Measurements from ENCODE around the gene SMC1B. TPM values are rescaled to one million over a fixed set of nuclear protein-coding genes. Genes with fewer than 3 reads are reported as not detected.
A peak's percentile ranks its signal among the peaks of the same experiment; 100 is the strongest.
"Not testable (repeated sequence)": the region's sequence is repeated elsewhere in the genome, so short reads cannot be mapped to it uniquely, and the experiment has no call there.

SMC1B gene
- total RNA-seq, 2 experiments from 2014 or later, result 1.1 TPM

GRCh38 chr22:45452565-45453379 lies 39.4 kb upstream of the SMC1B start:
- POLR2A ChIA-PET, result no interaction called here
- H3K36me3 Mint-ChIP-seq, result no peaks in the 10 kb centered on the region
- no peak overlapping the region for H3K27ac Mint-ChIP-seq
- no peak for DNase-seq
- H3K27me3 Mint-ChIP-seq, result peaks cover 2% of the 10 kb centered on the region
- intact Hi-C loops (cut with micrococcal nuclease), result no loop called here
- no peak overlapping the region for H3K4me3 Mint-ChIP-seq
- CTCF ChIA-PET, result no interaction called here
- no peaks in the 10 kb centered on the region for H3K9me3 Mint-ChIP-seq
- no peaks in the 10 kb centered on the region for H3K4me1 Mint-ChIP-seq (ENCODE audit: low read depth)

DNA sequence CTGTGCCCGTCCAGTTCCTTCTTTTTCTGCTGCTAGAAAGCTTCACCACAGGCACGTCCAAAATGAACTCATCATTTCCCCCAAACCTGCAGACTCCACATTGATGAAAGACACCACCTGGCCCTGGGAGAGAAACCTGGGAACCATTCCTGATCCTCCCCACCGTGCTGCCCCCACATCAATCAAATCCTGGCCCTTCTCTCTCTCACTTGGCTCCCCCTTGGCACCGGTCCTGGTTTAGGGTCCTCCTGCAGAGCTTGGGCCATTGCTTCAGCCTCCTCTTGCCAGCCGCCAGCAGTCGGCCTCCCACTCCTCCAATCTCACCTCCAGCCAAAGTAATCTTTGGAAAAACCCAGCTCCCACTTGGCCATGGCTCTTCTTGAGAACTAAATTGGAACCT lies 38.6 kb upstream of the SMC1B start:
- Mint-ChIP-seq H3K27ac (no peak overlapping the region), H3K36me3 (no peaks in the 10 kb centered on the region), H3K4me3 (no peak overlapping the region), H3K27me3 (peaks cover under 1% of the 10 kb centered on the region), H3K4me1 (ENCODE audit: low read depth) (no peaks in the 10 kb centered on the region), H3K9me3 (no peaks in the 10 kb centered on the region)
- intact Hi-C loops (cut with micrococcal nuclease), result no loop called here
- POLR2A ChIA-PET, result no interaction called here
- DNase-seq, result no peak
- CTCF ChIA-PET, result no interaction called here

GRCh38 chr22:45450921-45451651 lies 37.7 kb upstream of the SMC1B start:
- no peaks in the 10 kb centered on the region for H3K36me3 Mint-ChIP-seq
- H3K9me3 Mint-ChIP-seq, result no peaks in the 10 kb centered on the region
- no peaks in the 10 kb centered on the region for H3K27me3 Mint-ChIP-seq
- DNase-seq, result no peak
- H3K4me1 Mint-ChIP-seq (ENCODE audit: low read depth), result no peaks in the 10 kb centered on the region
- intact Hi-C loops (cut with micrococcal nuclease), result no loop called here
- H3K4me3 Mint-ChIP-seq, result no peak overlapping the region
- CTCF ChIA-PET, result no interaction called here
- H3K27ac Mint-ChIP-seq, result no peak overlapping the region
- POLR2A ChIA-PET, result no interaction called here

DNA sequence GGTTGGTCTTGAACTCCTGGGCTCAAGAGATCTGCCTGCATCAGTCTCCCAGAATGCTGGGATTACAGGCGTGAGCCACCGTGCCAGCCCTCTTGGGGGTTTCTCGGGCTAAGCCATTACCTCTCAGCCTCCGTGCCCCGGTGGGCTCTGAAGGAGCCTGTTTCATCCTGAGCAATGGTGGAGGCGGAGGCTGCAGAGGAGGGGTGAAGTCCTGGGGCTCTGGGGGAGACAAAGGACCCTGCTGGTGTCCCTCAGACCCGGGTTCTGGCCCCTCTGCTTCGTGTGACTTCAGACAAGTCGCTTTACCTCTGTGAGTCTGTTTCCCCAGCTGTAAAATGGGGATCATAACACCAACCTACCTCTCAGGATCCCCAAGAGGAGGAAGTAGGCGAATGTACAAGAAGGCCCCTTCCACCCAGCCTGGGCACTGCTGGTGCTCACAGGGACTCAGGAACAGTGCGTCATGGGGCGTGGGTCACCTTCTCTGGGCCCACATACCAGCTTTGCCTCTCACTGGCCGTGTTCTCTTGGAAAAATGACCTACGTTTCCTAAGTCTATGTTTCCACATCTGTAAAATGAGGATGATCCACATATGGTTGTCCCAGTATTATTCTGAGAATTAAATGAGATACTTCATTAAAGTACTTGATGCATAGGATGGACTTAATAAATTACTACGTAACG lies 36.8 kb upstream of the SMC1B start:
- Mint-ChIP-seq H3K36me3 (no peaks in the 10 kb centered on the region), H3K27me3 (no peaks in the 10 kb centered on the region), H3K4me3 (no peak overlapping the region), H3K9me3 (no peaks in the 10 kb centered on the region), H3K27ac (no peak overlapping the region), H3K4me1 (ENCODE audit: low read depth) (no peaks in the 10 kb centered on the region)
- ChIA-PET CTCF (no interaction called here), POLR2A (no interaction called here)
- DNase-seq, result no peak
- intact Hi-C loops (cut with micrococcal nuclease), result no loop called here

DNA sequence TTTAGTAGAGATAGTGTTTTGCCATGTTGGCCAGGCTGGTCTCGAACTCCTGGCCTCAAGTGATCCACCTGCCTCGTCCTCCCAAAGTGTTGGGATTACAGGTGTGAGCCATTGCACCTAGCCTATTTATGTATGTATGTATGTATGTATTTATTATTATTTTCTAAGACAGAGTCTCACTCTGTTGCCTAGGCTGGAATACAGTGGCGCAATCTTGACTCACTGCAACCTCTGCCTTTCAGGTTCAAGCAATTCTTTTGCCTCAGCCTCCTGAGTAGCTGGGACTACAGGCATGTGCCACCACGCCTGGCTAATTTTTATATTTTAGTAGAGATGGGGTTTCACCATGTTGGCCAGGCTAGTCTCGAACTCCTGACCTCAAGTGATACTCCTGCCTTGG lies 36.0 kb upstream of the SMC1B start:
- DNase-seq; H3K27me3 Mint-ChIP-seq; H3K27ac Mint-ChIP-seq; H3K9me3 Mint-ChIP-seq; intact Hi-C loops (cut with micrococcal nuclease); H3K36me3 Mint-ChIP-seq; CTCF ChIA-PET; H3K4me3 Mint-ChIP-seq; H3K4me1 Mint-ChIP-seq (ENCODE audit: low read depth): not testable (repeated sequence)
- POLR2A ChIA-PET, result interaction anchor here (0.6 kb wide), 1 partner anchor 115 kb away, joined by 3 read pairs; no protein-coding TSS in a partner anchor

DNA sequence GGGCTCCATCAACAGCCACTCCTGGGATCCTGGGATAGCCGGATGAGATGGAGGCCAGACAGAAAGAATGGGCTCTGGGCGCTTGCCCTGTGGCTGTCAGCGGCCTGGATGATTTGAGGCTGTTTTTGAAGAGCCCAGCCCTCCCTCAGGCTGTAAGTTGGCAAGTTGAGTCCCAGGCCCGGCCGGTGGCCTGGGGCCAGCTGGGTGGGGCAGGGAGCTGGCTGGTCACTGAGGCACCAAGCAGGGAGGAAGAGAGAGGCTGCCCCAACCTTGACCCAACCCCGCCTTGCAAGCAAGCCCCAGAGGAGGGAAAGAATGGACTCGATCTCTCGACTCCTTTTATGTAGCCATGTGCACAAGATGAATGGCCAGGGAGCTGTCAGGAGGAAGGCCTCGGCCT lies 35.0 kb upstream of the SMC1B start:
- ChIA-PET POLR2A (no interaction called here), CTCF (no interaction called here)
- intact Hi-C loops (cut with micrococcal nuclease), result no loop called here
- H3K27ac Mint-ChIP-seq, result no peak overlapping the region
- no peak overlapping the region for H3K4me3 Mint-ChIP-seq
- H3K4me1 Mint-ChIP-seq (ENCODE audit: low read depth), result no peaks in the 10 kb centered on the region
- no peak for DNase-seq
- H3K27me3 Mint-ChIP-seq, result no peaks in the 10 kb centered on the region
- no peaks in the 10 kb centered on the region for H3K9me3 Mint-ChIP-seq
- H3K36me3 Mint-ChIP-seq, result no peaks in the 10 kb centered on the region

DNA sequence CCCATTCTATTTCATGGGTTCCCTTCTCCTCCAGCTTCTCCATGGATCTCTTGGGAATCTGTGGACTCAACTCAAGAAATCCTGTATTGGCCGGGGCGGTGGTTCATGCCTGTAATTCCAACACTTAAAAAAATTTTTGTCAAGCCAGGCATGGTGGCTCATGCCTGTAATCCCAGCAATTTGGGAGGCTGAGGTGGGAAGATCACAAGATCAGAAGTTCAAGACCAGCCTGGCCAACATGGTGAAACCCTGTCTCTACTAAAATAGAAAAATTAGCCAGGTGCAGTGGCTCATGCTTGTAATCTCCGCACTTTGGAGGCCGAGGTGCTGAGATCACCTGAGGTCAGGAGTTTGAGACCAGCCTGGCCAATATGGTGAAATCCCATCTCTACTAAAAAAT lies 34.2 kb upstream of the SMC1B start:
- H3K4me1 Mint-ChIP-seq (ENCODE audit: low read depth); H3K27me3 Mint-ChIP-seq; intact Hi-C loops (cut with micrococcal nuclease); CTCF ChIA-PET; H3K9me3 Mint-ChIP-seq; H3K36me3 Mint-ChIP-seq; POLR2A ChIA-PET; H3K27ac Mint-ChIP-seq; DNase-seq; H3K4me3 Mint-ChIP-seq: not testable (repeated sequence)

GRCh38 chr22:45446216-45446615 lies 32.8 kb upstream of the SMC1B start:
- Mint-ChIP-seq H3K9me3 (no peaks in the 10 kb centered on the region), H3K4me1 (ENCODE audit: low read depth) (peaks cover 1% of the 10 kb centered on the region), H3K27ac (no peak overlapping the region), H3K4me3 (no peak overlapping the region), H3K36me3 (no peaks in the 10 kb centered on the region), H3K27me3 (peaks cover 1% of the 10 kb centered on the region)
- intact Hi-C loops (cut with micrococcal nuclease), result no loop called here
- ChIA-PET CTCF (no interaction called here), POLR2A (no interaction called here)
- DNase-seq, result no peak

DNA sequence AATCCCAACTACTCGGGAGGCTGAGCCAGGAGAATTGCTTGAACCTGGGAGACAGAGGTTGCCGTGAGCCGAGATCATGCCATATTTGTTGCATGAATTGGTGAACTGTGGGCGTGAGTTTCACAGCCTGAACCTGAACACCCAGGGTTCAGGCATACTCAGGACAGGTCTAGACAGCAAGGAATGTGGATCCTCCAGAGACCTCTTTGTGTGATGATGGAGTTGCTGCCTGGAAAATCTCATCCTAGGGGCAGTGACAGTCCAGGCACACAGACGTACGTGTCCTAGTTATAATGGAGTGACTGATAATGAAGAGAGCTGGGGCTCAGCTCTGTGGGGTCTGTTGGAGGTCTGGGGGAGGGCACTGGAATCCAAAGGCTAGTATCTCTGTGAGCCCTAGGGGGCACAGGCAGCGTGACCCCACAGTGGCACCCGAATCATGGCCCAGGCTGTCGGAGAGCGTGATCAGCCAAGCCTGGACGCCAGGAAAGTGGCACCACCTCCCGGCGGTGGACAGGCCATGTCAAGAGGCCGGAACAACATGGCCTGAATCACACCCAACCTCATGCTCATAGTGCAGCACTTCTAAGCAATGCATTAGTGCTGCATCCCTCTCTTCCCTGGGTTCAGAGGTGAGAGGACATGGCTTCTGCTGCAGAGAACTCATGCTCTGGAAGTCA lies 31.8 kb upstream of the SMC1B start:
- Mint-ChIP-seq H3K4me1 (ENCODE audit: low read depth) (peaks cover 11% of the 10 kb centered on the region), H3K27me3 (peaks cover 1% of the 10 kb centered on the region), H3K9me3 (no peaks in the 10 kb centered on the region), H3K27ac (no peak overlapping the region), H3K36me3 (no peaks in the 10 kb centered on the region), H3K4me3 (no peak overlapping the region)
- DNase-seq, result no peak
- ChIA-PET POLR2A (no interaction called here), CTCF (no interaction called here)
- intact Hi-C loops (cut with micrococcal nuclease), result no loop called here

DNA sequence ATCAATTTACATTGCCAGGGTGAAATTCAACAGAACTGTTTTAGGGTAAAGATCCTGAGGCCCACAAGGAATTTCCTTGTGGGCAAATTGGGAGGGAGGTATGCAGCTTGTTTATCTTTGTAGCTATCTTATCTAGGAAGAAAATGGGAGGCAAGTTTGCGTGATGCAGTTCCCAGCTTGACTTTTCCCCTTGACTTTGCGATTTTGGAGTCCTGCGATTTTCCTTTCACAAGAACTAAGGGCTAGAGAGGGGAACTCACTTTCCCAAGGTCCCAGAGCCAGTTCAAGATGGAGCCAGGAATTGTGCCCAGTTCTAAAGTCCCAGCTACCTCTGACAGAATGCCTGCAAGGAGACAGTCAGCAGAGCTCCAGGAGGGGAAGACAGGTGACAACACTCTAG lies 30.8 kb upstream of the SMC1B start:
- intact Hi-C loops (cut with micrococcal nuclease), result no loop called here
- CTCF ChIA-PET, result interaction anchor here (0.6 to 1.4 kb wide), 2 partner anchors 38 to 110 kb away, joined by 3 to 4 read pairs; no protein-coding TSS in a partner anchor

DNA sequence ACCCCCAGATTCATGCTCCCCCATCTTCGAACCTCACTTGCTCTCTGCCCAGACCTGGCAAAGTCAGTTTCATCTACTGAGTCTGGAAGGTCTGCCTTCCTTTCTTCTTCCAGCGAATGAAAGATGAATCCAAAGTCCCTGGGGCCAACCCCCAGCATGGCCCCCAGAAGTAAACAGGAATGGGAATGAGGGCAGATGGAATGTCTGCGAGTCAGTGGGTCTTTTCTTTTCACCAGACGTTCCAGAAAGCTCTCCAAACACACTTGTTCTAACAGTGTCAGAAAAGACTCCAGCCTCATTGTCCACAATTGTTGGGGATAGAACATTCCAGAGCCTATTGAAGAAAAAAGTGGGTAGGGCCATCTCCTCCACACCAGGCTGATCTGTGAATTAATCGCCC lies 28.7 kb upstream of the SMC1B start:
- DNase-seq, result no peak
- peaks cover 11% of the 10 kb centered on the region for H3K4me1 Mint-ChIP-seq (ENCODE audit: low read depth)
- peaks cover 1% of the 10 kb centered on the region for H3K27me3 Mint-ChIP-seq
- H3K4me3 Mint-ChIP-seq, result no peak overlapping the region
- no peaks in the 10 kb centered on the region for H3K36me3 Mint-ChIP-seq
- ChIA-PET CTCF (interaction anchor here (1.1 kb wide), 1 partner anchor 14 kb away, joined by 4 read pairs; no protein-coding TSS in a partner anchor), POLR2A (no interaction called here)
- H3K9me3 Mint-ChIP-seq, result no peaks in the 10 kb centered on the region
- H3K27ac Mint-ChIP-seq, result no peak overlapping the region
- intact Hi-C loops (cut with micrococcal nuclease), result no loop called here

More for the DNA sequence above, 30.8 kb upstream of the SMC1B start:
- H3K27me3 Mint-ChIP-seq, result peaks cover 1% of the 10 kb centered on the region
- DNase-seq, result no peak
- POLR2A ChIA-PET, result no interaction called here
- H3K36me3 Mint-ChIP-seq, result no peaks in the 10 kb centered on the region
- H3K4me3 Mint-ChIP-seq, result no peak overlapping the region
- H3K27ac Mint-ChIP-seq, result no peak overlapping the region
- H3K4me1 Mint-ChIP-seq (ENCODE audit: low read depth), result peaks cover 11% of the 10 kb centered on the region
- no peaks in the 10 kb centered on the region for H3K9me3 Mint-ChIP-seq

DNA sequence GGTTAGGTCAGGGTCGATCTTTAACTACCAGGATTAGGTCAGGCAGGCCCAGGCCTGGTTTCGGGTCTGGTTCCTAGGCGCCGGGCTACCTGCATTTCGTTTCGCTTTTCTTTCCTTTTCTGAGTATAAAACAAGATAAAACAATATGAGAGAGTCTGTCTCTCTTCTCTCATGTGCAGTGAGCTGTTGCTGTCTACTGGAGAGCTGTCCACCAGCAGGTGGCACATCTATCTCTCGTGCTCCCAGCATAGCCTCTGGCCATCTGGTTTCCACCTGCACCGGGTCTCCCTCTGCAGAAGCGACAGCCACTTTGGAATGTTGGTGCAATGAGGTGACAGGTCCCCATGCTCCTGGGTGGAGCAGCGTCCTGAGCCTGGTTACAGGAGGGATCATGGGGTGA lies 27.7 kb upstream of the SMC1B start:
- ChIA-PET CTCF (interaction anchor here (0.6 to 1.1 kb wide), 2 partner anchors 15 to 249 kb away, joined by 4 read pairs; no protein-coding TSS in a partner anchor), POLR2A (no interaction called here)
- H3K4me1 Mint-ChIP-seq (ENCODE audit: low read depth), result peaks cover 11% of the 10 kb centered on the region
- no peaks in the 10 kb centered on the region for H3K36me3 Mint-ChIP-seq
- no peak overlapping the region for H3K27ac Mint-ChIP-seq
- H3K4me3 Mint-ChIP-seq, result peak overlapping the region; percentile 17
- intact Hi-C loops (cut with micrococcal nuclease), result loop anchor here (2.0 kb wide), 1 partner anchor 112 kb away; no protein-coding TSS in a partner anchor
- no peaks in the 10 kb centered on the region for H3K9me3 Mint-ChIP-seq
- peak; percentile 55 for DNase-seq
- H3K27me3 Mint-ChIP-seq, result peaks cover 1% of the 10 kb centered on the region

Measured in activated CD4-positive, alpha-beta memory T cell treated with anti-CD3 and anti-CD28 coated beads for 36 hours (primary cell).